Measurements from ENCODE around the gene PCNX2. TPM values are rescaled to one million over a fixed set of nuclear protein-coding genes. Genes with fewer than 3 reads are reported as not detected.
"Not testable (repeated sequence)": the region's sequence is repeated elsewhere in the genome, so short reads cannot be mapped to it uniquely, and the experiment has no call there.

Gene PCNX2
- total RNA-seq, 2 experiments from 2014 or later: 17.8 to 18.5 TPM

- Mint-ChIP-seq H3K4me1 (ENCODE audit: low read depth) (no peaks in the 10 kb centered on the region), H3K9me3 (peaks cover 13% of the 10 kb centered on the region), H3K27me3 (no peaks in the 10 kb centered on the region), H3K36me3 (peaks cover 71% of the 10 kb centered on the region), H3K27ac (no peak overlapping the region), H3K4me3 (no peak overlapping the region)
- intact Hi-C loops (cut with micrococcal nuclease): no loop called here
- CTCF ChIA-PET: no interaction called here
- DNase-seq: no peak
- POLR2A ChIA-PET: no interaction called here
Measured at GRCh38 chr1:233193741-233194140, 101.8 kb downstream of the PCNX2 start.

GRCh38 chr1:233190987-233191386 is 104.5 kb downstream of the PCNX2 start:
- DNase-seq: no peak
- H3K27ac Mint-ChIP-seq: no peak overlapping the region
- no peak overlapping the region for H3K4me3 Mint-ChIP-seq
- intact Hi-C loops (cut with micrococcal nuclease): no loop called here
- H3K27me3 Mint-ChIP-seq: no peaks in the 10 kb centered on the region
- H3K36me3 Mint-ChIP-seq: peaks cover 57% of the 10 kb centered on the region
- ChIA-PET POLR2A (no interaction called here), CTCF (no interaction called here)
- H3K4me1 Mint-ChIP-seq (ENCODE audit: low read depth): no peaks in the 10 kb centered on the region
- H3K9me3 Mint-ChIP-seq: peaks cover 7% of the 10 kb centered on the region

GRCh38 chr1:233189526-233189925 is 106.0 kb downstream of the PCNX2 start:
- Mint-ChIP-seq H3K36me3 (peaks cover 52% of the 10 kb centered on the region), H3K4me3 (no peak overlapping the region), H3K27ac (no peak overlapping the region), H3K9me3 (no peaks in the 10 kb centered on the region), H3K4me1 (ENCODE audit: low read depth) (no peaks in the 10 kb centered on the region), H3K27me3 (no peaks in the 10 kb centered on the region)
- intact Hi-C loops (cut with micrococcal nuclease): no loop called here
- DNase-seq: no peak
- POLR2A ChIA-PET: no interaction called here
- CTCF ChIA-PET: no interaction called here

- DNase-seq: no peak
- no peaks in the 10 kb centered on the region for H3K27me3 Mint-ChIP-seq
- H3K9me3 Mint-ChIP-seq: no peaks in the 10 kb centered on the region
- POLR2A ChIA-PET: no interaction called here
- peaks cover 51% of the 10 kb centered on the region for H3K36me3 Mint-ChIP-seq
- CTCF ChIA-PET: no interaction called here
- no peaks in the 10 kb centered on the region for H3K4me1 Mint-ChIP-seq (ENCODE audit: low read depth)
- H3K4me3 Mint-ChIP-seq: no peak overlapping the region
- H3K27ac Mint-ChIP-seq: no peak overlapping the region
- intact Hi-C loops (cut with micrococcal nuclease): no loop called here
Measured at GRCh38 chr1:233188061-233188460, 107.5 kb downstream of the PCNX2 start.

- intact Hi-C loops (cut with micrococcal nuclease): no loop called here
- ChIA-PET POLR2A (no interaction called here), CTCF (no interaction called here)
- Mint-ChIP-seq H3K4me3 (no peak overlapping the region), H3K4me1 (ENCODE audit: low read depth) (no peaks in the 10 kb centered on the region), H3K27me3 (no peaks in the 10 kb centered on the region), H3K9me3 (peaks cover 5% of the 10 kb centered on the region), H3K27ac (no peak overlapping the region), H3K36me3 (peaks cover 62% of the 10 kb centered on the region)
- no peak for DNase-seq
Measured at GRCh38 chr1:233183226-233184020, 112.1 kb downstream of the PCNX2 start.

- CTCF ChIA-PET: no interaction called here
- H3K4me3 Mint-ChIP-seq: no peak overlapping the region
- H3K4me1 Mint-ChIP-seq (ENCODE audit: low read depth): no peaks in the 10 kb centered on the region
- peaks cover 70% of the 10 kb centered on the region for H3K36me3 Mint-ChIP-seq
- DNase-seq: no peak
- intact Hi-C loops (cut with micrococcal nuclease): no loop called here
- no peaks in the 10 kb centered on the region for H3K27me3 Mint-ChIP-seq
- no peak overlapping the region for H3K27ac Mint-ChIP-seq
- POLR2A ChIA-PET: no interaction called here
- peaks cover 12% of the 10 kb centered on the region for H3K9me3 Mint-ChIP-seq
Measured at GRCh38 chr1:233182587-233182986, 112.9 kb downstream of the PCNX2 start.

- CTCF ChIA-PET: no interaction called here
- H3K27ac Mint-ChIP-seq: no peak overlapping the region
Measured at GRCh38 chr1:233180641-233181364, 114.7 kb downstream of the PCNX2 start.

GRCh38 chr1:233179638-233180037 is 115.9 kb downstream of the PCNX2 start:
- DNase-seq; H3K27ac Mint-ChIP-seq; H3K27me3 Mint-ChIP-seq; H3K4me3 Mint-ChIP-seq; H3K4me1 Mint-ChIP-seq (ENCODE audit: low read depth); intact Hi-C loops (cut with micrococcal nuclease); POLR2A ChIA-PET: not testable (repeated sequence)
- peaks cover 83% of the 10 kb centered on the region for H3K36me3 Mint-ChIP-seq
- H3K9me3 Mint-ChIP-seq: peaks cover 17% of the 10 kb centered on the region
- CTCF ChIA-PET: interaction anchor here (0.5 kb wide), 2 partner anchors 656 to 675 kb away, joined by 3 to 5 read pairs; no protein-coding TSS in a partner anchor

More at GRCh38 chr1:233180641-233181364, 114.7 kb downstream of the PCNX2 start:
- intact Hi-C loops (cut with micrococcal nuclease): no loop called here
- Mint-ChIP-seq H3K4me1 (ENCODE audit: low read depth) (no peaks in the 10 kb centered on the region), H3K4me3 (no peak overlapping the region), H3K36me3 (peaks cover 76% of the 10 kb centered on the region), H3K9me3 (peaks cover 17% of the 10 kb centered on the region), H3K27me3 (no peaks in the 10 kb centered on the region)
- no peak for DNase-seq
- POLR2A ChIA-PET: no interaction called here

- intact Hi-C loops (cut with micrococcal nuclease): no loop called here
- Mint-ChIP-seq H3K4me3 (no peak overlapping the region), H3K27me3 (no peaks in the 10 kb centered on the region), H3K9me3 (peaks cover 7% of the 10 kb centered on the region), H3K27ac (no peak overlapping the region), H3K4me1 (ENCODE audit: low read depth) (no peaks in the 10 kb centered on the region), H3K36me3 (peaks cover 60% of the 10 kb centered on the region)
- ChIA-PET POLR2A (no interaction called here), CTCF (no interaction called here)
- no peak for DNase-seq
Measured at GRCh38 chr1:233172201-233172600, 123.3 kb downstream of the PCNX2 start.

- Mint-ChIP-seq H3K27me3 (no peaks in the 10 kb centered on the region), H3K9me3 (peaks cover 6% of the 10 kb centered on the region), H3K27ac (no peak overlapping the region), H3K4me1 (ENCODE audit: low read depth) (no peaks in the 10 kb centered on the region), H3K36me3 (peaks cover 56% of the 10 kb centered on the region), H3K4me3 (no peak overlapping the region)
- ChIA-PET CTCF (no interaction called here), POLR2A (no interaction called here)
- intact Hi-C loops (cut with micrococcal nuclease): no loop called here
- no peak for DNase-seq
Measured at GRCh38 chr1:233170741-233171140, 124.8 kb downstream of the PCNX2 start.

GRCh38 chr1:233168384-233168783 is 127.1 kb downstream of the PCNX2 start:
- Mint-ChIP-seq H3K4me3 (no peak overlapping the region), H3K27ac (no peak overlapping the region), H3K27me3 (no peaks in the 10 kb centered on the region), H3K9me3 (peaks cover 18% of the 10 kb centered on the region), H3K4me1 (ENCODE audit: low read depth) (no peaks in the 10 kb centered on the region), H3K36me3 (peaks cover 58% of the 10 kb centered on the region)
- no peak for DNase-seq
- intact Hi-C loops (cut with micrococcal nuclease): no loop called here
- POLR2A ChIA-PET: no interaction called here
- CTCF ChIA-PET: no interaction called here

- no peak for DNase-seq
- Mint-ChIP-seq H3K36me3 (peaks cover 50% of the 10 kb centered on the region), H3K27me3 (no peaks in the 10 kb centered on the region), H3K4me1 (ENCODE audit: low read depth) (no peaks in the 10 kb centered on the region), H3K9me3 (peaks cover 18% of the 10 kb centered on the region), H3K27ac (no peak overlapping the region), H3K4me3 (no peak overlapping the region)
- intact Hi-C loops (cut with micrococcal nuclease): no loop called here
- ChIA-PET POLR2A (no interaction called here), CTCF (no interaction called here)
Measured at GRCh38 chr1:233166896-233167295, 128.6 kb downstream of the PCNX2 start.

GRCh38 chr1:233163696-233164095 is 131.8 kb downstream of the PCNX2 start:
- Mint-ChIP-seq H3K27me3 (no peaks in the 10 kb centered on the region), H3K9me3 (peaks cover 12% of the 10 kb centered on the region), H3K36me3 (peaks cover 54% of the 10 kb centered on the region), H3K27ac (no peak overlapping the region), H3K4me1 (ENCODE audit: low read depth) (no peaks in the 10 kb centered on the region), H3K4me3 (no peak overlapping the region)
- ChIA-PET CTCF (no interaction called here), POLR2A (no interaction called here)
- no peak for DNase-seq
- intact Hi-C loops (cut with micrococcal nuclease): no loop called here

Data from activated CD4-positive, alpha-beta memory T cell treated with anti-CD3 and anti-CD28 coated beads for 36 hours (primary cell).